GM19043 (cell line): ENCODE data around the gene ZNF185.

Experiments used
- ATAC-seq: cut with Tn5 transposase; IDR thresholded peaks from one replicate; pipeline ENCODE4 v1.9.1; 2021; ENCODE audit warnings: low read depth; ENCODE audit not compliant: unreplicated experiment

ZNF185 gene

GRCh38 chrX:152897222-152898131 lies at the start of gene ZNF185:
Gene ZNF185, plus strand, starts transcription at chrX:152898067. Its CDS starts 16,423 bp downstream, at chrX:152914490.
- ATAC-seq: no peak

GRCh38 chrX:152850465-152850864 lies 47.4 kb upstream of the ZNF185 start:
- ATAC-seq: no peak

GRCh38 chrX:152853986-152854385 lies 43.9 kb upstream of the ZNF185 start:
- no peak for ATAC-seq

GRCh38 chrX:152861116-152861515 lies 36.8 kb upstream of the ZNF185 start:
- no peak for ATAC-seq

- no peak for ATAC-seq
Observed at GRCh38 chrX:152861826-152862225, 36.0 kb upstream of the ZNF185 start.

- no peak for ATAC-seq
Observed at GRCh38 chrX:152865232-152865920, 32.5 kb upstream of the ZNF185 start.

GRCh38 chrX:152866386-152866785 lies 31.5 kb upstream of the ZNF185 start:
- ATAC-seq: no peak

GRCh38 chrX:152869972-152870371 lies 27.9 kb upstream of the ZNF185 start:
- no peak for ATAC-seq

GRCh38 chrX:152871260-152871659 lies 26.6 kb upstream of the ZNF185 start:
- no peak for ATAC-seq

GRCh38 chrX:152872522-152872921 lies 25.3 kb upstream of the ZNF185 start:
- ATAC-seq: no peak

- ATAC-seq: no peak
Observed at GRCh38 chrX:152873361-152873760, 24.5 kb upstream of the ZNF185 start.

GRCh38 chrX:152876931-152877840 lies 20.7 kb upstream of the ZNF185 start:
- no peak for ATAC-seq

GRCh38 chrX:152878976-152879755 lies 18.7 kb upstream of the ZNF185 start:
- no peak for ATAC-seq

GRCh38 chrX:152881289-152881688 lies 16.6 kb upstream of the ZNF185 start:
- ATAC-seq: no peak

- ATAC-seq: no peak
Observed at GRCh38 chrX:152884171-152884570, 13.7 kb upstream of the ZNF185 start.

- no peak for ATAC-seq
Observed at GRCh38 chrX:152886716-152887115, 11.2 kb upstream of the ZNF185 start.

GRCh38 chrX:152892499-152892898 lies 5.4 kb upstream of the ZNF185 start:
- no peak for ATAC-seq

GRCh38 chrX:152892999-152893891 lies 4.6 kb upstream of the ZNF185 start:
- no peak for ATAC-seq
